ENCODE measurements around the gene SELP. TPM values are rescaled to one million over a fixed set of nuclear protein-coding genes. Genes with fewer than 3 reads are reported as not detected.

SELP gene
- total and polyA plus RNA-seq, 9 of the 15 experiments (the other 6 are each of a cell fraction or from before 2014, with no cell fraction given) = not detected

DNA sequence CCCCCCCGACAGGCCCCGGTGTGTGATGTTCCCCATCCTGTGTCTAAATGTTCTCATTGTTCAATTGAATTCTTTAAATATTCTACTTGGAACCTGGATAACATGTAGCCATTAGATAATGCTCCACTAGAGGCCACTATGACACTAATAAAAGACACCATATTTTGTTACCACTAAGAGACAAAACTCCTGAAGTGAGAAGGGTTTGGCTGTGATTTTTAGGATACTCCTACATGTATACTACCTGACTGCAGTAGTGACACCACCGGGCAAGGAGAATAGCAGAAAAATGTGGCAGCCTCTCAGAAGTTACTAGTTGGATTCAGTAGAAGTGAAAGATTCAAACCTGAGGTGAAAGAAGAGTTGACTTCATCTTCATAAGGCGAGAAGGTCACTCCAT, 79.6 kb downstream of the SELP start:
- no peaks in the 10 kb centered on the region for H3K79me2 ChIP-seq (ENCODE audit: control insufficient read depth, insufficient read depth, low read length)
- POLR2A ChIA-PET = no interaction called here
- intact Hi-C loops (cut with micrococcal nuclease) (loop anchor here (1.0 to 10.0 kb wide), 4 partner anchors 162 to 1377 kb away; no protein-coding TSS in a partner anchor), in situ Hi-C loops (cut with MboI) (loop anchor here (10.0 kb wide), 1 partner anchor 255 kb away; no protein-coding TSS in a partner anchor)
- H4K20me1 ChIP-seq (replicated peaks; ENCODE audit: control insufficient read depth, insufficient read depth, low read length) = no peaks in the 10 kb centered on the region
- H3K27ac ChIP-seq (ENCODE audit: extremely low read depth, low read depth, low read length) = no peak overlapping the region
- TF ChIP-seq DACH1 (IDR thresholded peaks at IDR 0.05; ENCODE audit: partially characterized antibody) = peak; percentile 34
- TF ChIP-seq, protein P1, sequence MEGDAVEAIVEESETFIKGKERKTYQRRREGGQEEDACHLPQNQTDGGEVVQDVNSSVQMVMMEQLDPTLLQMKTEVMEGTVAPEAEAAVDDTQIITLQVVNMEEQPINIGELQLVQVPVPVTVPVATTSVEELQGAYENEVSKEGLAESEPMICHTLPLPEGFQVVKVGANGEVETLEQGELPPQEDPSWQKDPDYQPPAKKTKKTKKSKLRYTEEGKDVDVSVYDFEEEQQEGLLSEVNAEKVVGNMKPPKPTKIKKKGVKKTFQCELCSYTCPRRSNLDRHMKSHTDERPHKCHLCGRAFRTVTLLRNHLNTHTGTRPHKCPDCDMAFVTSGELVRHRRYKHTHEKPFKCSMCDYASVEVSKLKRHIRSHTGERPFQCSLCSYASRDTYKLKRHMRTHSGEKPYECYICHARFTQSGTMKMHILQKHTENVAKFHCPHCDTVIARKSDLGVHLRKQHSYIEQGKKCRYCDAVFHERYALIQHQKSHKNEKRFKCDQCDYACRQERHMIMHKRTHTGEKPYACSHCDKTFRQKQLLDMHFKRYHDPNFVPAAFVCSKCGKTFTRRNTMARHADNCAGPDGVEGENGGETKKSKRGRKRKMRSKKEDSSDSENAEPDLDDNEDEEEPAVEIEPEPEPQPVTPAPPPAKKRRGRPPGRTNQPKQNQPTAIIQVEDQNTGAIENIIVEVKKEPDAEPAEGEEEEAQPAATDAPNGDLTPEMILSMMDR (IDR thresholded peaks at IDR 0.05 in 2 of 3, conservative IDR thresholded peaks at IDR 0.05 in 1 of 3; ENCODE audit: insufficient read depth in 2 of 3, low read depth in 1 of 3, low read length in 3 of 3) = peak; percentile 48 to 74 (median 48); a peak in 5 of 6 replicates
- no peak for TF ChIP-seq KDM4B (IDR thresholded peaks at IDR 0.05; ENCODE audit: borderline replicate concordance in 2 of 2, low read depth in 1 of 2)
- peak; percentile 60 to 76 for TF ChIP-seq RAD21 (CRISPR knock-in tag; conservative IDR thresholded peaks at IDR 0.05 in 1 of 2, IDR thresholded peaks at IDR 0.05 in 1 of 2)
- no peak for TF ChIP-seq PRMT5 (CRISPR knock-in tag; IDR thresholded peaks at IDR 0.05)
- TF ChIP-seq, protein P2, sequence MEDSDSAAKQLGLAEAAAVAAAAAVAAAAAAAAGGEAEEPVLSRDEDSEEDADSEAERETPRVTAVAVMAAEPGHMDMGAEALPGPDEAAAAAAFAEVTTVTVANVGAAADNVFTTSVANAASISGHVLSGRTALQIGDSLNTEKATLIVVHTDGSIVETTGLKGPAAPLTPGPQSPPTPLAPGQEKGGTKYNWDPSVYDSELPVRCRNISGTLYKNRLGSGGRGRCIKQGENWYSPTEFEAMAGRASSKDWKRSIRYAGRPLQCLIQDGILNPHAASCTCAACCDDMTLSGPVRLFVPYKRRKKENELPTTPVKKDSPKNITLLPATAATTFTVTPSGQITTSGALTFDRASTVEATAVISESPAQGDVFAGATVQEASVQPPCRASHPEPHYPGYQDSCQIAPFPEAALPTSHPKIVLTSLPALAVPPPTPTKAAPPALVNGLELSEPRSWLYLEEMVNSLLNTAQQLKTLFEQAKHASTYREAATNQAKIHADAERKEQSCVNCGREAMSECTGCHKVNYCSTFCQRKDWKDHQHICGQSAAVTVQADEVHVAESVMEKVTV (CRISPR knock-in tag; IDR thresholded peaks at IDR 0.05) = peak; percentile 36; the same call in 1 of the 2 replicates
- TF ChIP-seq ZNF174 (CRISPR knock-in tag; IDR thresholded peaks at IDR 0.05) = no peak
- no peak for TF ChIP-seq ZNF23 (CRISPR knock-in tag; IDR thresholded peaks at IDR 0.05)
- no peak for TF ChIP-seq HCFC1 (IDR thresholded peaks at IDR 0.05; ENCODE audit: low read depth, low read length)
- TF ChIP-seq CBFB (CRISPR knock-in tag; IDR thresholded peaks at IDR 0.05) = no peak
- no peak for TF ChIP-seq TGIF2 (CRISPR knock-in tag; IDR thresholded peaks at IDR 0.05)
- TF ChIP-seq, protein P3, sequence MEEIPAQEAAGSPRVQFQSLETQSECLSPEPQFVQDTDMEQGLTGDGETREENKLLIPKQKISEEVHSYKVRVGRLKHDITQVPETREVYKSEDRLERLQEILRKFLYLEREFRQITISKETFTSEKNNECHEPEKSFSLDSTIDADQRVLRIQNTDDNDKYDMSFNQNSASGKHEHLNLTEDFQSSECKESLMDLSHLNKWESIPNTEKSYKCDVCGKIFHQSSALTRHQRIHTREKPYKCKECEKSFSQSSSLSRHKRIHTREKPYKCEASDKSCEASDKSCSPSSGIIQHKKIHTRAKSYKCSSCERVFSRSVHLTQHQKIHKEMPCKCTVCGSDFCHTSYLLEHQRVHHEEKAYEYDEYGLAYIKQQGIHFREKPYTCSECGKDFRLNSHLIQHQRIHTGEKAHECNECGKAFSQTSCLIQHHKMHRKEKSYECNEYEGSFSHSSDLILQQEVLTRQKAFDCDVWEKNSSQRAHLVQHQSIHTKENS (CRISPR knock-in tag; IDR thresholded peaks at IDR 0.05) = no peak
- H3K9me3 ChIP-seq (replicated peaks; ENCODE audit: control insufficient read depth, insufficient read depth, low read depth, low read length) = no peaks in the 10 kb centered on the region
- BruUV-seq (replicated peaks) = no TSS peak
- no peak overlapping the region for H2AFZ ChIP-seq (ENCODE audit: low read depth, low read length)
- CTCF ChIA-PET (ENCODE audit: low intra/inter-chr PET ratio) = interaction anchor here (2.0 kb wide), 1 partner anchor 259 kb away, joined by 7 read pairs; no protein-coding TSS in a partner anchor
- 5% methylated on average over 4 of the region's 4 CpGs for WGBS (ENCODE audit: insufficient coverage, low coverage, missing lambda C conversion rate)
- DNase-seq (ENCODE audit: extremely low read depth in 1 of 4, low spot score in 3 of 4) (peak; percentile 15 to 45 (median 26)), ATAC-seq (peak; percentile 82), FAIRE-seq (no peak)
- no peak overlapping the region for H3K9ac ChIP-seq (ENCODE audit: insufficient read depth in 1 of 2, low read depth in 2 of 2, low read length in 2 of 2)
- no peaks in the 10 kb centered on the region; a peak in 1 of 5 replicates for H3K4me1 ChIP-seq (replicated peaks in 1 of 2; ENCODE audit: control insufficient read depth in 2 of 2, insufficient read depth in 2 of 2, low read length in 2 of 2)
- H3K4me3 ChIP-seq = no peak overlapping the region
- no peaks in the 10 kb centered on the region for H3K36me3 ChIP-seq (ENCODE audit: control insufficient read depth, insufficient read depth, low read length)
- no peaks in the 10 kb centered on the region for H3K27me3 ChIP-seq (ENCODE audit: control insufficient read depth in 2 of 2, insufficient read depth in 2 of 2, low read length in 2 of 2)
- no peaks in the 10 kb centered on the region for H3K9me1 ChIP-seq (ENCODE audit: control insufficient read depth, insufficient read depth, low read length)
- H3K4me2 ChIP-seq (ENCODE audit: insufficient read depth, low read length) = no peak overlapping the region

Measured in K562 (cell line).